CD4-positive, alpha-beta T cell treated with Interleukin-6 for 4 hours (primary cell): ENCODE results near the gene FUT2.

Source experiments
- DNase-seq: peaks from one replicate; pipeline ENCODE4 v3.0.0-alpha.2; 2020; ENCODE audit warnings: mixed read lengths

The FUT2 gene

GRCh38 chr19:48755084-48755641 lies 59.4 kb downstream of the FUT2 start, which contains the start of gene FGF21:
Gene FGF21, plus strand, starts transcription at chr19:48755524. Its CDS starts 713 bp downstream, at chr19:48756237.
- no peak for DNase-seq
